ENCODE results near the gene ASB6.
"Not testable (repeated sequence)": the region's sequence is repeated elsewhere in the genome, so short reads cannot be mapped to it uniquely, and the experiment has no call there.

Gene ASB6

GRCh38 chr9:129664746-129665388 lies 22.9 kb upstream of the ASB6 start:
- DNase-seq (ENCODE audit: low read depth), result no peak
- no peak for TF ChIP-seq CTCF (IDR thresholded peaks at IDR 0.05; ENCODE audit: low read length, missing control alignments)
- H3K4me3 ChIP-seq (replicated peaks; ENCODE audit: low read depth, low read length), result no peak overlapping the region

GRCh38 chr9:129662239-129662638 lies 20.3 kb upstream of the ASB6 start:
- DNase-seq (ENCODE audit: low read depth), result not testable (repeated sequence)

GRCh38 chr9:129661029-129661428 lies 19.1 kb upstream of the ASB6 start:
- no peak for TF ChIP-seq CTCF (IDR thresholded peaks at IDR 0.05; ENCODE audit: low read length, missing control alignments)
- no peak overlapping the region for H3K4me3 ChIP-seq (replicated peaks; ENCODE audit: low read depth, low read length)
- DNase-seq (ENCODE audit: low read depth), result no peak

More at GRCh38 chr9:129662239-129662638, 20.3 kb upstream of the ASB6 start:
- not testable (repeated sequence) for H3K4me3 ChIP-seq (replicated peaks; ENCODE audit: low read depth, low read length)

GRCh38 chr9:129656795-129657390 lies 14.9 kb upstream of the ASB6 start:
- no peak overlapping the region for H3K4me3 ChIP-seq (replicated peaks; ENCODE audit: low read depth, low read length)
- no peak for DNase-seq (ENCODE audit: low read depth)
- TF ChIP-seq CTCF (IDR thresholded peaks at IDR 0.05; ENCODE audit: low read length, missing control alignments), result no peak

DNA sequence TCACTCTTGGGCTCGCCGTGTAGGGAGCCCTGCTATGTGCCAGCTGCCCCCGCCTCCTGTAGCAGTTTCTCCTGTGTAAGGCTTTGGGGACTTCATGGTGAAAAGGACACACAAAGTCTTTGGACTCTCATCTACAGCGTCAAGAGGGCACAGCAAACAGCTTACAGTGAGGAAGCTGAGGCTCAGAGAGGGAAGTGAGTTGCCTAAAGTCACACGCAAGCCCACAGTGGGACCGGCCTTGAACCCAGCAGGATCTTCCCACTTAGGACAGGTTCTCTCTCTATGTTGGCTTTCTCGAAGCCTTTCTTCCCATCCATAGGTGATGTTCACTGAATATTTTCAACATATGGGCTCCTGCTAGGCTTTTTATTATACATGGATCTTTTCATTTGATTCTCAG lies 13.7 kb upstream of the ASB6 start:
- H3K4me3 ChIP-seq (replicated peaks; ENCODE audit: low read depth, low read length), result no peak overlapping the region
- no peak for TF ChIP-seq CTCF (IDR thresholded peaks at IDR 0.05; ENCODE audit: low read length, missing control alignments)
- DNase-seq (ENCODE audit: low read depth), result no peak

GRCh38 chr9:129655154-129655553 lies 13.2 kb upstream of the ASB6 start:
- no peak overlapping the region for H3K4me3 ChIP-seq (replicated peaks; ENCODE audit: low read depth, low read length)
- no peak for TF ChIP-seq CTCF (IDR thresholded peaks at IDR 0.05; ENCODE audit: low read length, missing control alignments)

DNA sequence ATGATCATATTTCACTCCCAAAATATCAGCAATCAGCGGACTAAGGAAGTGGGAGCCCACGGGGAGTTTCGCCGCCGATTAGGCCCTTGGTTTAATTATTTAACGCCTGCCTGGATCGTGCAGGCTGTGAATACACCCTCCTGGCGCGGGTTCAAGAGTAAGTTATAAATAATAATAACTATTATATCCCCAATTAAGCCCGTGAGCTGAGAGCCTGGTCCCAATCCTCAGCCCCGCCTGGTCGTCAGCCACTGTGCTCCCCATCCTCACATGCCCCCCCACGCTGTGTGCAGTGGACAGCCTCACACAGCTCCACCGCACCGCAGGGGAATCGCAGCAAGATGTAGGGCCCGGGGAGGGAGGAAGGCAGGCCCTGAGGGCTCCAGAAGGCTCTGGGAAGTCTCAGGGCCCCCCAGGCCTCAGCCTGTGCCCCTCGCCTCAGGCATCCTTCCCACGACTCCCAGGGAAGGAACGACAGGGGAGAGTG lies 12.6 kb upstream of the ASB6 start:
- DNase-seq (ENCODE audit: low read depth), result no peak
- TF ChIP-seq CTCF (IDR thresholded peaks at IDR 0.05; ENCODE audit: low read length, missing control alignments), result no peak
- H3K4me3 ChIP-seq (replicated peaks; ENCODE audit: low read depth, low read length), result no peak overlapping the region

More at GRCh38 chr9:129655154-129655553, 13.2 kb upstream of the ASB6 start:
- DNase-seq (ENCODE audit: low read depth), result no peak
